Retinal pigment epithelial cell (primary cell): ENCODE results near the gene MYO15B.

ENCODE experiments used
- DNase-seq: peaks from one replicate; pipeline ENCODE4 v3.0.0-alpha.2; 2010; ENCODE audit warnings: low read depth
- H3K4me3 ChIP-seq: 2 replicates; pipeline ENCODE4 v1.5.1; 2011; ENCODE audit warnings: mild to moderate bottlenecking, low read length, control low read depth, moderate library complexity
- TF ChIP-seq, protein P1 (sequence below): conservative IDR thresholded peaks from 2 replicates; pipeline ENCODE4 v1.5.1; 2011; ENCODE audit warnings: low read depth, low read length, control low read depth, inconsistent platforms

The MYO15B gene

DNA sequence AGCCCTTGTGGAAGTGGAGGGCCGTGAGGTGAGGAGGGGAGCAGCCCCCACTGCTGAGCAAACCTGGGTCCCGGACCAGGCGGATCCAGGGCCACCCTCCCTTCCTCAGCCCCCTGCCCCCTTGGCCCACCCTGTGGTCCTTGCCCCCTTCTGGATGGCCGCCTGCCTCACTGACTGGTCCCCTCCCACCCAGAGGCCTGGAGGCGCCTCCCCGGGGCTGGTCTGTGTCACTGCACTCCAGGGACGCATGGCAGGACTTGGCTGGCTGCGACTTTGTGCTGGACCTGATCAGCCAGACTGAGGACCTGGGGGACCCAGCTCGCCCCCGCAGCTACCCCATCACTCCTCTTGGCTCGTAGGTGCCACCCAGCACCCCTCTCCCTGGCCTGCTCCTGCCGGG, 26.4 kb downstream of the MYO15B start:
- DNase-seq, result no peak
- H3K4me3 ChIP-seq, result no peak overlapping the region
- TF ChIP-seq, protein P1, sequence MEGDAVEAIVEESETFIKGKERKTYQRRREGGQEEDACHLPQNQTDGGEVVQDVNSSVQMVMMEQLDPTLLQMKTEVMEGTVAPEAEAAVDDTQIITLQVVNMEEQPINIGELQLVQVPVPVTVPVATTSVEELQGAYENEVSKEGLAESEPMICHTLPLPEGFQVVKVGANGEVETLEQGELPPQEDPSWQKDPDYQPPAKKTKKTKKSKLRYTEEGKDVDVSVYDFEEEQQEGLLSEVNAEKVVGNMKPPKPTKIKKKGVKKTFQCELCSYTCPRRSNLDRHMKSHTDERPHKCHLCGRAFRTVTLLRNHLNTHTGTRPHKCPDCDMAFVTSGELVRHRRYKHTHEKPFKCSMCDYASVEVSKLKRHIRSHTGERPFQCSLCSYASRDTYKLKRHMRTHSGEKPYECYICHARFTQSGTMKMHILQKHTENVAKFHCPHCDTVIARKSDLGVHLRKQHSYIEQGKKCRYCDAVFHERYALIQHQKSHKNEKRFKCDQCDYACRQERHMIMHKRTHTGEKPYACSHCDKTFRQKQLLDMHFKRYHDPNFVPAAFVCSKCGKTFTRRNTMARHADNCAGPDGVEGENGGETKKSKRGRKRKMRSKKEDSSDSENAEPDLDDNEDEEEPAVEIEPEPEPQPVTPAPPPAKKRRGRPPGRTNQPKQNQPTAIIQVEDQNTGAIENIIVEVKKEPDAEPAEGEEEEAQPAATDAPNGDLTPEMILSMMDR, result peak; percentile 25

DNA sequence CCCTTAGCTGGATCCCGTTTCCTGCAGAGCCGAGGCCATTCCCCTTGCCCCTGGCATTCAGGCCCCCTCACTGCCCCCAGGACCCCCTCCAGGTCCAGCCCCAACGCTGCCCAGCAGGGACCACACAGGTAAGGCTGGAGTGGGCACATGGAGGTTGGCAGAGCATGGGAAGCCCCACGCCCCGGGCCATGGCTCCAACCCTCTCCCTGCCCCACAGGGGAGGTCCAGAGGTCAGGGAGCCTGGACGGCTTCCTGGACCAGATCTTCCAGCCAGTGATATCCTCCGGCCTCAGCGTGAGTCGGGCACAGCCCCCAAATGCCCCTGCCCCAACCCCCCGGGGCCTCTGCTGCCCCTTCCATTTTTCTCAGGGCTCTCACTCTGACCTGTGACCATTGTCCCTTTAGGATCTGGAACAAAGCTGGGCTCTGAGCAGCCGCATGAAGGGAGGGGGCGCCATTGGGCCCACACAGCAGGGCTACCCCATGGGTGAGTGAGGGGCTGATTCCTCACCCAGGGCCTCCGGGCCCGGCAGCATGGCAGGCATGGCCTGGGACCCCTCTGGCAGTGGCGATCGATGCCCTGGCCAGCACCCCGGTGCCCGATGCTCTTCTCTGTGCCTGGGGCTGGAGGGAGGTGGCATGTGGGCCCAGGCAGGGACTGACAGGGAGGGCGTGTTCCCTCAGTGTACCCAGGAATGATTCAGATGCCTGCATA, 27.1 kb downstream of the MYO15B start:
- TF ChIP-seq, protein P1, result no peak
- H3K4me3 ChIP-seq, result no peak overlapping the region
- no peak for DNase-seq

DNA sequence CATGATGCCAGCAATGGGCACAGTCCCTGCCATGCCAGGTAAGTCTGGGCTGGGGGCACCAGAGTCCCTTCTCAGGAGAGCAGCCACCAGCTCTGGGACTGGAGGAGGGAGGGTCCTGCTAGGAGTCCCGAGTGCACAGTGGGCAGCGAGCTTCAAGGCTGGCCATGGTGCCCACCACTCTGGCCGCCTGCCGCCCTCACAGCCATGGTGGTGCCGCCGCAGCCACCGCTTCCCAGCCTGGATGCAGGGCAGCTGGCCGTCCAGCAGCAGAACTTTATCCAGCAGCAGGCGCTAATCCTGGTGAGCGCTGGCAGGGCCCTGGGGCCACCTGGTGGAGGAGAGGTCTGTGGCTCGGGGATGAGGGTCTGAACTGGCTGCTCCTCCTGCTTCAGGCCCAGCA, 27.7 kb downstream of the MYO15B start:
- DNase-seq, result no peak
- H3K4me3 ChIP-seq, result no peak overlapping the region
- TF ChIP-seq, protein P1, result peak; percentile 17

DNA sequence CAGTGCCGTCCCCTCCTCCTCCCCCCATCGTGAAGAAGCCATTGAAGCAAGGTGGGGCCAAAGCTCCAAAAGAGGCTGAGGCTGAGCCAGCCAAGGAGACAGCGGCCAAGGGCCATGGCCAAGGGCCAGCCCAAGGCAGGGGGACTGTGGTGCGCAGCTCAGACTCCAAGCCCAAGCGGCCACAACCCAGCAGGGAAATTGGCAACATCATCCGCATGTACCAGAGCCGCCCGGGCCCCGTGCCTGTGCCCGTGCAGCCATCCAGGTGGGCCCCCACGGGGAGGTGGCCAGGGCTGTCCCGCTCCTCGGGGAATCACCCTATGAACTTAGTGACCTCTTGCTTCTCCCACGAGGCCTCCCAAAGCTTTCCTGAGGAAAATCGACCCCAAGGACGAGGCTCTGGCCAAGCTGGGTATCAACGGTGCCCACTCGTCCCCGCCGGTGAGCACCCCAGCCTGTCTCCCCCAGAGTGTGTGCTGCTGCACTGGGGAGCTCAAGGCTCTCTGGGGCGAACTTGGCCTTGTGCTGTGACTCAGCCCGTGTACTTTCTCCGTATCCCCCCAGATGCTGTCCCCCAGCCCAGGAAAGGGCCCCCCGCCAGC, 29.0 kb downstream of the MYO15B start:
- DNase-seq, result no peak
- no peak overlapping the region for H3K4me3 ChIP-seq
- TF ChIP-seq, protein P1, result no peak

DNA sequence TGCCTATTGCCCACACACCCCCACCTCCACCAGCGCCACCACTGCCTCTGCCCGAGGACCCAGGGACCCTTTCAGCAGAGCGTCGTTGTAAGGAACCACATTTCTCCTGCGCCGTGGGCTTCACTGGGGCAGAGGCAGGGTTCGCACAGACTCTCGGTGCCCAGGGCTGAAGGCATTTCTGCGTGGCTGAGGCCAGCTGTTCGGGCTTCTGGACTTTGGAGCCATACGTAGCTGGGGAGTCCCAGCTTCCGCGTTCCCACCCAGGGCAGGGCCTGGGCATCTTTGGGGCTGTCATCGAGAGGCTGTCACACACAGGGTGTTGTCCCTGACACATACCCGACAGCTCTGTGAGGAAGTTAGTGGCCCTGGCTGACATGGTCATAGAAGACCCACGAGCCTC, 29.6 kb downstream of the MYO15B start:
- DNase-seq, result no peak
- H3K4me3 ChIP-seq, result no peak overlapping the region
- TF ChIP-seq, protein P1, result no peak

DNA sequence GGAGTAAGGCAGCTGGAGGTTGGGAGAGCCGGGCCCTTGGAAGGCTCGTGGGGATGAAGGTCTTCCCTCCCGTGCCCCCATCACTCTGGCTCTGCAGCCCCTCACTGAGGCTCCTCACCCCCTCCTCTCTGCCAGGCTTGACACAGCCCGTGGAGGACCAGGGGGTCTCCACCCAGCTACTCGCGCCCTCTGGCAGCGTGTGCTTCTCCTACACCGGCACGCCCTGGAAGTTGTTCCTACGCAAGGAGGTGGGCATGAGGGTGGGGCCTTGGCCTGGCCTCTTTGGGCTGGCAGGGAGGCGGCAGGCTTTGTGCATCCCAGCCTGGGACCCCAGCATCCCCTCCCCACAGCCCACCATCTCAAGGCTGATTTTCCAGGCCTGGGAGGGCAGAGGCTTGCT, 30.1 kb downstream of the MYO15B start:
- TF ChIP-seq, protein P1, result no peak
- no peak overlapping the region for H3K4me3 ChIP-seq

More for the DNA sequence above, 30.1 kb downstream of the MYO15B start:
- no peak for DNase-seq
